Naive thymus-derived CD4-positive, alpha-beta T cell (primary cell): ENCODE data around the gene CLVS2. TPM values are rescaled to one million over a fixed set of nuclear protein-coding genes. Genes with fewer than 3 reads are reported as not detected.

Experiments
- ATAC-seq: fragments of 150-1000 bp; cut with Tn5 transposase; 2 replicates; pipeline ENCODE4 v1.10.0; 2021; ENCODE audit warnings: mild to moderate bottlenecking, moderate library complexity
- CTCF ChIA-PET: fragments of 350-600 bp; sonication (Branson Sonifier 250); formaldehyde crosslinking; loops from one replicate; lab custom pipeline; 2021; ENCODE audit warnings: antibody characterized with exemption; lab: Charles Lee
- POLR2A ChIA-PET: fragments of 350-600 bp; sonication (Branson Sonifier 250); formaldehyde crosslinking; loops from one replicate; lab custom pipeline; 2021; ENCODE audit warnings: antibody characterized with exemption, inconsistent platforms; lab: Charles Lee
- DNase-seq, 9 donors: peaks; one replicate each; pipeline versions ENCODE4 v3.0.0 to v3.0.0-alpha.2; 2020 to 2022; ENCODE audit warnings: mixed read lengths in 1 of 9
- H3K27ac ChIP-seq: one replicate; pipeline ENCODE4 v1.7.0; 2013; ENCODE audit warnings: mild to moderate bottlenecking, low read depth, low read length, moderate library complexity
- H3K27me3 ChIP-seq, 2 donors: one replicate each; pipeline ENCODE4 v1.7.0; 2013; ENCODE audit warnings: low read length in 2 of 2, mild to moderate bottlenecking in 2 of 2, moderate library complexity in 2 of 2; ENCODE audit not compliant: control insufficient read depth in 2 of 2, insufficient read depth in 2 of 2
- H3K36me3 ChIP-seq, 3 experiments: 1 replicate in 2 of 3; 2 replicates in 1 of 3; pipeline ENCODE4 v1.7.0; 2013; ENCODE audit warnings: low read length in 3 of 3, mild to moderate bottlenecking in 3 of 3, moderate library complexity in 1 of 3; ENCODE audit not compliant: insufficient read depth in 3 of 3, control insufficient read depth in 2 of 3
- H3K4me1 ChIP-seq, 2 donors: one replicate each; pipeline ENCODE4 v1.7.0; 2013; ENCODE audit warnings: low read length in 2 of 2, mild to moderate bottlenecking in 2 of 2, moderate library complexity in 1 of 2; ENCODE audit not compliant: control insufficient read depth in 2 of 2, insufficient read depth in 2 of 2
- H3K4me3 ChIP-seq: 2 replicates; pipeline ENCODE4 v1.7.0; 2013; ENCODE audit warnings: mild to moderate bottlenecking, low read length
- H3K9me3 ChIP-seq, 3 experiments: 1 replicate in 2 of 3; 2 replicates in 1 of 3; pipeline ENCODE4 v1.7.0; 2013; ENCODE audit warnings: low read length in 3 of 3; ENCODE audit not compliant: control insufficient read depth in 2 of 3
- H3K27ac Mint-ChIP-seq, 9 donors: one replicate each; pipeline ENCODE4 v1.8.0; 2020 to 2022; ENCODE audit warnings: mixed read lengths in 9 of 9, mild to moderate bottlenecking in 8 of 9, moderate library complexity in 5 of 9, inconsistent platforms in 2 of 9
- H3K27me3 Mint-ChIP-seq, 5 donors: one replicate each; pipeline ENCODE4 v1.8.0; 2021 to 2022; ENCODE audit warnings: mixed read lengths in 5 of 5, mild to moderate bottlenecking in 1 of 5
- H3K36me3 Mint-ChIP-seq, 5 donors: one replicate each; pipeline ENCODE4 v1.8.0; 2020 to 2022; ENCODE audit warnings: mixed read lengths in 5 of 5, mild to moderate bottlenecking in 3 of 5, inconsistent platforms in 1 of 5
- H3K4me1 Mint-ChIP-seq, 7 donors: one replicate each; pipeline ENCODE4 v1.8.0; 2020 to 2022; ENCODE audit warnings: mixed read lengths in 7 of 7, mild to moderate bottlenecking in 3 of 7, inconsistent platforms in 1 of 7
- H3K4me3 Mint-ChIP-seq, 10 donors: one replicate each; pipeline ENCODE4 v1.8.0; 2020 to 2022; ENCODE audit warnings: mild to moderate bottlenecking in 10 of 10, mixed read lengths in 10 of 10, moderate library complexity in 6 of 10, inconsistent platforms in 2 of 10
- H3K9me3 Mint-ChIP-seq, 11 donors: one replicate each; pipeline ENCODE4 v1.8.0; 2020 to 2022; ENCODE audit warnings: mixed read lengths in 11 of 11, mild to moderate bottlenecking in 4 of 11, inconsistent platforms in 1 of 11, moderate library complexity in 1 of 11
- intact Hi-C, 2 donors: fragments of 100-400 bp; cut with micrococcal nuclease; formaldehyde crosslinking; loops; one replicate each; pipeline ENCODE4 v1.15.1; 2023
- polyA plus RNA-seq, 2 donors: library from polyadenylated mRNA; unstranded; fragments of 300-500 nt; fragmentation: Illumina TruSeq; gene quantifications; one replicate each; pipeline ENCODE4 v1.2.3, GENCODE V29; 2021
- total RNA-seq, 6 experiments: library from RNA in 5 of 6; stranded (reverse) in 5 of 6; gene quantifications; 1 replicate in 5 of 6; 2 replicates in 1 of 6; pipeline ENCODE4 v1.2.3 and lab custom pipeline; 2021 to 2026

The CLVS2 gene
- total and polyA plus RNA-seq, 7 experiments from 2014 or later: not detected

- POLR2A ChIA-PET: no interaction called here
- intact Hi-C loops: no loop called here
- H3K4me1 Mint-ChIP-seq: no peaks in the 10 kb centered on the region
These were observed 78.6 kb downstream of the CLVS2 start for GRCh38 chr6:123074616-123075015.

DNA sequence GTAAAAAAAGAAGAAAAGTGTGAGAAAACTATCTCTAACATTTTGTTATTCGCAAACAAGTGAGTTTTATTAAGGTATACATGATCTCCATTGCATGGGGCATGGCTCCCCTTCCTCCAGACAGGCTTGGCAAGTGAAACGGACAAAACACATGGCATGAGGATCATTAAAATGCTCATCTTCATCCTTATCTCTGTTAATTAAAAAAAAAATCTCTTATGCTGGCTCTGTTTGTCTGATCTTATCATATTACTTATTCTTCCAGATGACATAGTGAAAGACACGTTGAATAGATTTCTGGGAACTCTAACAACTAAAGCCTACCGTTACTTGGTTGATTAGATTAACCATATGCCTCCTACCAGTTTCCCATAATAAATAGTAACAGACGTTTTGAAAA is 89.4 kb downstream of the CLVS2 start:
- Histone ChIP-seq H3K27me3 (no peaks in the 10 kb centered on the region), H3K4me1 (no peaks in the 10 kb centered on the region), H3K9me3 (no peaks in the 10 kb centered on the region), H3K27ac (no peak overlapping the region), H3K36me3 (no peaks in the 10 kb centered on the region), H3K4me3 (no peak overlapping the region)
- peaks cover 0 to 10% (median 0%) of the 10 kb centered on the region in 11 donors for H3K9me3 Mint-ChIP-seq
- H3K4me1 Mint-ChIP-seq: no peaks in the 10 kb centered on the region
- H3K27me3 Mint-ChIP-seq: no peaks in the 10 kb centered on the region
- intact Hi-C loops: no loop called here
- CTCF ChIA-PET: no interaction called here
- H3K27ac Mint-ChIP-seq: no peak overlapping the region
- DNase-seq: no peak
- H3K36me3 Mint-ChIP-seq: no peaks in the 10 kb centered on the region
- POLR2A ChIA-PET: no interaction called here
- H3K4me3 Mint-ChIP-seq: no peak overlapping the region
- no peak for ATAC-seq

More at GRCh38 chr6:123074616-123075015, 78.6 kb downstream of the CLVS2 start:
- Mint-ChIP-seq H3K4me3 (no peak overlapping the region), H3K27me3 (no peaks in the 10 kb centered on the region), H3K36me3 (no peaks in the 10 kb centered on the region), H3K9me3 (peaks cover 0 to 4% (median 0%) of the 10 kb centered on the region in 11 donors), H3K27ac (no peak overlapping the region)
- CTCF ChIA-PET: no interaction called here
- Histone ChIP-seq H3K27ac (no peak overlapping the region), H3K27me3 (no peaks in the 10 kb centered on the region), H3K9me3 (no peaks in the 10 kb centered on the region), H3K36me3 (no peaks in the 10 kb centered on the region), H3K4me1 (no peaks in the 10 kb centered on the region), H3K4me3 (no peak overlapping the region)
- ATAC-seq: no peak
- no peak for DNase-seq

DNA sequence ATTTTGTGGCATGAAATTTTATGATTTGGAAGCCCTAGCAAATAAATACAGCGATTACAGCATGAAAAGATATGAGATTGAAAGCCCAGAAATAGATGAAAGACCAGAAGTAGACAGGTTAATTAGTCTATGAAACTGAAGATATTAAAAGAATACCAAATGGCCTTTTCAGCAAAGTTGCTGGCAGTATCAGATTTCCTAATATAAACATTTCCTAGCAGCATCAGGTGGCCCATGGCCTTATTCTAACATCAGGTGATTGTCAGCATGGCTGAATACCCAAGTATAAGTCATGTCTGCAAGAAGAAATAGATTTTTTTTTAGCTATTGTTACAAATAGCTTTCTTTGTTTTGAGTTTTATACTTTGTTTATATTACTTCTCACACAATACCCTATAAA is 93.2 kb downstream of the CLVS2 start:
- Histone ChIP-seq H3K9me3 (no peaks in the 10 kb centered on the region), H3K36me3 (no peaks in the 10 kb centered on the region), H3K27me3 (no peaks in the 10 kb centered on the region), H3K4me3 (no peak overlapping the region), H3K4me1 (no peaks in the 10 kb centered on the region), H3K27ac (no peak overlapping the region)
- Mint-ChIP-seq H3K27ac (no peak overlapping the region), H3K4me3 (no peak overlapping the region), H3K36me3 (no peaks in the 10 kb centered on the region), H3K27me3 (no peaks in the 10 kb centered on the region), H3K9me3 (peaks cover 0 to 5% (median 0%) of the 10 kb centered on the region in 11 donors), H3K4me1 (no peaks in the 10 kb centered on the region)
- ATAC-seq (no peak), DNase-seq (no peak)
- intact Hi-C loops: no loop called here
- CTCF ChIA-PET: no interaction called here
- POLR2A ChIA-PET: no interaction called here

- ChIA-PET POLR2A (no interaction called here), CTCF (no interaction called here)
- no peaks in the 10 kb centered on the region for H3K36me3 Mint-ChIP-seq
- Histone ChIP-seq H3K4me3 (no peak overlapping the region), H3K9me3 (no peaks in the 10 kb centered on the region), H3K36me3 (no peaks in the 10 kb centered on the region), H3K27me3 (no peaks in the 10 kb centered on the region), H3K27ac (no peak overlapping the region), H3K4me1 (no peaks in the 10 kb centered on the region)
- H3K9me3 Mint-ChIP-seq: peaks cover 0 to 8% (median 0%) of the 10 kb centered on the region in 11 donors
- H3K4me3 Mint-ChIP-seq: no peak overlapping the region
- no peaks in the 10 kb centered on the region for H3K4me1 Mint-ChIP-seq
- H3K27ac Mint-ChIP-seq: no peak overlapping the region
- intact Hi-C loops: no loop called here
- DNase-seq (no peak), ATAC-seq (no peak)
- no peaks in the 10 kb centered on the region for H3K27me3 Mint-ChIP-seq
These were observed 95.3 kb downstream of the CLVS2 start for GRCh38 chr6:123091091-123091895.

DNA sequence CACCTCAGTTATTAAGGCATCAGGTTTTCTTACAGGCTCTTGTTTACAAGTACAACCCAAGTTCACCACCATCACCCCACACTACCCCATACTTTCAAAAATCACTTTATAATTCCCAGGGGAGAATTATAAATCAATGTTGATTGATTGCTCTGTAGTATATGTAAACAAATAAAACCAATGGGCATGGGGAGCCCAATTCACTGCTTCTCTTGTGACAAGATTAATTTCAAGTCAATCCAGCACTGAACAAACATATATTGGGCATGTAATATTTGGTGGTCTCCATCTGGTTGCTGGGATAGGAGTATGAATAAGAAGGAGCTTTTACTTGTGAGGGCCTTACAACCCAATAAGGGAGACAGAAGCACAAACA is 95.8 kb downstream of the CLVS2 start:
- H3K4me3 ChIP-seq: no peak overlapping the region
- Mint-ChIP-seq H3K36me3 (no peaks in the 10 kb centered on the region), H3K4me1 (no peaks in the 10 kb centered on the region), H3K27me3 (no peaks in the 10 kb centered on the region), H3K9me3 (peaks cover 0 to 8% (median 0%) of the 10 kb centered on the region in 11 donors), H3K4me3 (no peak overlapping the region), H3K27ac (no peak overlapping the region)
- ChIA-PET POLR2A (no interaction called here), CTCF (no interaction called here)
- no peak for DNase-seq
- no peak overlapping the region for H3K27ac ChIP-seq
- ATAC-seq: no peak
- no peaks in the 10 kb centered on the region for H3K36me3 ChIP-seq
- H3K9me3 ChIP-seq: no peaks in the 10 kb centered on the region
- intact Hi-C loops: no loop called here
- H3K27me3 ChIP-seq: no peaks in the 10 kb centered on the region
- no peaks in the 10 kb centered on the region for H3K4me1 ChIP-seq

DNA sequence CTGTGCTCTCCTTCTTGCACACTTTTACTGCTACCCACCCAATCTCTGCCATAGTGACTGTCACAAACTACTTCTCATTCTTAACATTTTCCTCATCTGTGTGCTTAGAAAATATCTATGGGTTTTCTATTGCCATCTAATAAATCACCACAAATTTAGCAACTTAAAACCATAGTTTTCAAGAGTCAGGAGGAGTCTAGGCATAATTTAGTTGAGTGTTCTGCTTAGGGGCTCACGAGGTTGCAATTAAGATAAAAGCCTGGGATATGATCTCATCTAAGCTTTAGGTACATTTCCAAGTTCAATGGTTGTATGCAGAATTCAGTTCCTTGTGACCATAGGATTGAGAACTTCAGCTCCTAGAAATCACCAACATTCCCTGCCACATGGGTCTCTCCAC is 98.8 kb downstream of the CLVS2 start:
- Mint-ChIP-seq H3K4me3 (no peak overlapping the region), H3K27me3 (no peaks in the 10 kb centered on the region), H3K9me3 (peaks cover 0 to 15% (median 0%) of the 10 kb centered on the region in 11 donors), H3K27ac (no peak overlapping the region), H3K4me1 (no peaks in the 10 kb centered on the region), H3K36me3 (no peaks in the 10 kb centered on the region)
- intact Hi-C loops: no loop called here
- no peak overlapping the region for H3K4me3 ChIP-seq
- H3K4me1 ChIP-seq: no peaks in the 10 kb centered on the region
- no peak for ATAC-seq
- POLR2A ChIA-PET: no interaction called here
- no peaks in the 10 kb centered on the region for H3K9me3 ChIP-seq
- CTCF ChIA-PET: no interaction called here
- DNase-seq: no peak
- no peaks in the 10 kb centered on the region for H3K36me3 ChIP-seq
- H3K27me3 ChIP-seq: no peaks in the 10 kb centered on the region
- H3K27ac ChIP-seq: no peak overlapping the region

DNA sequence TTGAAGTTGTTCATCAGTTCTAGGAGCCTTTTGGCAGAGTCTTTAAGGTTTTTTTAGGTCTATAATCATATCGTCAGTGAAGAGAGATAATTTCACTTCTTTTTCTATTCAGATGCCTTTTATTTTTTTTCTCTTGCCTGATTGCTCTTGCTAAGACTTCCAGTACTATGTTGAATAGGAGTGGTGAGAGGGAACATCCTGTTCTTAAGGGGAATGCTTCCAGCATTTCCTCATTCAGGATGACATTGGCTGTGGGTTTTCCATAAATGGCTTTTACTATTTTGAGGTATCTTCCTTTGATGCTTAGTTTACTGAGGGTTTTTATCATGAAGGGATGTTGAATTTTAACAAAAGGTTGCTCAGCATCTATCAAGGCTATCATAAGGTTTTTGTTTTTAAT is 109.5 kb downstream of the CLVS2 start:
- POLR2A ChIA-PET: no interaction called here
- no peaks in the 10 kb centered on the region for H3K4me1 Mint-ChIP-seq

More for the DNA sequence above, 109.5 kb downstream of the CLVS2 start:
- DNase-seq (no peak), ATAC-seq (no peak)
- H3K27me3 ChIP-seq: no peaks in the 10 kb centered on the region
- H3K27ac ChIP-seq: no peak overlapping the region
- Mint-ChIP-seq H3K9me3 (peaks cover 0 to 20% (median 6%) of the 10 kb centered on the region in 11 donors), H3K27me3 (no peaks in the 10 kb centered on the region), H3K36me3 (no peaks in the 10 kb centered on the region), H3K4me3 (no peak overlapping the region), H3K27ac (no peak overlapping the region)
- no peak overlapping the region for H3K4me3 ChIP-seq
- CTCF ChIA-PET: no interaction called here
- H3K36me3 ChIP-seq: no peaks in the 10 kb centered on the region
- H3K4me1 ChIP-seq: no peaks in the 10 kb centered on the region
- no peaks in the 10 kb centered on the region for H3K9me3 ChIP-seq
- intact Hi-C loops: no loop called here
